Measurements from ENCODE around the gene LRRC4C. TPM values are rescaled to one million over a fixed set of nuclear protein-coding genes. Genes with fewer than 3 reads are reported as not detected.

LRRC4C gene
- total RNA-seq, 4 donors from 2014 or later = 0.19 to 1.1 TPM; not detected in 2

DNA sequence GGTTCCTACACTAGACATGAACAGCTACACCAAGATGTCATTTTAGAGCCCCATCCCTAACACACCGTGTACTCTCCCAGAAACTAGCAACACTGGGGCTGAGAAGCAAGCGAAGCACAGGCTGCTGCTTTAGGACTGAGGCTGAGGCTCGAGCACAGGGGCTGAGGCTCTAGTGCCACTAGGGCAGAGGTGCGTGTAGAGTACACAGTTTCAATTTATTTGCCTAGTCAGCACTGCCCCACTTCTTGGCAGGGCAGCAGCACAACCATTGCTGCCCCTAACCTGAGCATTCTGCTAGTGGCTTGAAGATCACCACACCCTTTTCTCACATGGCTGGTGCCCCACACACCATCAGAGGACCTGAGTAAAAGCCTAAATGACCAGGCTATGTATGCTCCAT is 713.2 kb downstream of the LRRC4C start:
- DNase-seq (ENCODE audit: low spot score in 2 of 2) = peak in 1 of 2 donors; percentile 39
- TF ChIP-seq POLR2A (IDR thresholded peaks at IDR 0.05) = no peak
- TF ChIP-seq, protein P1, sequence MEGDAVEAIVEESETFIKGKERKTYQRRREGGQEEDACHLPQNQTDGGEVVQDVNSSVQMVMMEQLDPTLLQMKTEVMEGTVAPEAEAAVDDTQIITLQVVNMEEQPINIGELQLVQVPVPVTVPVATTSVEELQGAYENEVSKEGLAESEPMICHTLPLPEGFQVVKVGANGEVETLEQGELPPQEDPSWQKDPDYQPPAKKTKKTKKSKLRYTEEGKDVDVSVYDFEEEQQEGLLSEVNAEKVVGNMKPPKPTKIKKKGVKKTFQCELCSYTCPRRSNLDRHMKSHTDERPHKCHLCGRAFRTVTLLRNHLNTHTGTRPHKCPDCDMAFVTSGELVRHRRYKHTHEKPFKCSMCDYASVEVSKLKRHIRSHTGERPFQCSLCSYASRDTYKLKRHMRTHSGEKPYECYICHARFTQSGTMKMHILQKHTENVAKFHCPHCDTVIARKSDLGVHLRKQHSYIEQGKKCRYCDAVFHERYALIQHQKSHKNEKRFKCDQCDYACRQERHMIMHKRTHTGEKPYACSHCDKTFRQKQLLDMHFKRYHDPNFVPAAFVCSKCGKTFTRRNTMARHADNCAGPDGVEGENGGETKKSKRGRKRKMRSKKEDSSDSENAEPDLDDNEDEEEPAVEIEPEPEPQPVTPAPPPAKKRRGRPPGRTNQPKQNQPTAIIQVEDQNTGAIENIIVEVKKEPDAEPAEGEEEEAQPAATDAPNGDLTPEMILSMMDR (IDR thresholded peaks at IDR 0.05) = no peak
- WGBS, 2 donors = 67 to 90% methylated on average over 1 to 4 of the region's 4 CpGs
- intact Hi-C loops (cut with DNase I; ENCODE audit: low total_unique reads) = no loop called here
- H3K4me3 ChIP-seq (ENCODE audit: low read depth, poor library complexity, severe bottlenecking) = no peak overlapping the region

DNA sequence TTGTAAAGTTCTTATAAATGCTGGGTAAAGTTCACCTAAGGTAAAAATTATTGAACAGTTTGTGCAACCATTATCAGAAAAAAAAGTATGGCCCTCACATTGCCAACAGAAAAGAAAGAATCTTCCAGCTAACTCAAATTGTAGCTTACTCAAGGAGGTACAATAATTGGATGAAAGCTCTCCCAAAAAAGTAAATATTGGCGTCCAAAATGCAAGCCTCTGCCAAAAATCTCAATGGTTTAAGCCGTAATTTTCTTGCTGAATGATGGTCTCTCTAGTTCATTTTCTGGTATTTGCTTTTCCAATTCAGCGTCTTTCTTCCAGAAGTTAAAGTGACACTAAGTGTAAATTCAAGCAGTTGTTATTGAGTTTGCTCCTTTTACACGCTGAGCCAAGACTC is 727.3 kb downstream of the LRRC4C start:
- intact Hi-C loops (cut with DNase I; ENCODE audit: low total_unique reads) = no loop called here
- no peak for TF ChIP-seq POLR2A (IDR thresholded peaks at IDR 0.05)
- TF ChIP-seq, protein P1 (IDR thresholded peaks at IDR 0.05) = no peak
- H3K4me3 ChIP-seq (ENCODE audit: low read depth, poor library complexity, severe bottlenecking) = no peak overlapping the region
- no peak for DNase-seq (ENCODE audit: low spot score in 2 of 2)
- 32 to 47% methylated on average over 4 of the region's 4 CpGs for WGBS, 2 donors

DNA sequence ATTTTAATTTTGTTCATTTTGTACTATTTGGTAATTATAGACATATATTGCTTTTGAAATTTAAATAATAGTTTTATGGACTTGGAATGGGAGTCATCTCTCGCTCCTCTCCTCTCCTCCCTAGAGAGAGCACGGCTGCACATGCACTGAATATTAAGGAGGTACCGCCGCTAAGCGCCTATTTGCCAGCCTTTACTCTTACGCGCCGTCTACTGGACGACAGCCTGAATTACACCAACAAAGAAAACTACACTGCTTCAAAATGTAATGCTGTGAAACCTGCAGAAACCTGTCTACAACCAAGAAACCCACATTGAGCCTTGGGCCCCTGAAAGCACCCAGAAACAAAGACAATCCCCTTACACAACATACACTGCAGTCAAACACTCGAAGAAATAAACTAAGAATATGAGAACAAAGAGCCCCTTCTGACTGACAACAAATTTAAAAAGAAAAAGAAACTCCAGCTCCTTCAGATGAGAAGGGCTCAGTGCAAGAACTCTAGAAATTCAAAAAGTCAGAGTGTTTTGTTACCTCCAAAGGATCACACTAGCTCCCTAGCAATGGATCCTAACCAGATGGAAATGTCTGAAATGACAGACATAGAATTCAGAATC is 737.2 kb downstream of the LRRC4C start:
- 37 to 38% methylated on average over 10 of the region's 10 CpGs for WGBS, 2 donors
- no peak overlapping the region for H3K4me3 ChIP-seq (ENCODE audit: low read depth, poor library complexity, severe bottlenecking)
- no peak for TF ChIP-seq POLR2A (IDR thresholded peaks at IDR 0.05)
- TF ChIP-seq, protein P1 (IDR thresholded peaks at IDR 0.05) = no peak
- intact Hi-C loops (cut with DNase I; ENCODE audit: low total_unique reads) = no loop called here
- DNase-seq (ENCODE audit: low spot score in 2 of 2) = no peak

DNA sequence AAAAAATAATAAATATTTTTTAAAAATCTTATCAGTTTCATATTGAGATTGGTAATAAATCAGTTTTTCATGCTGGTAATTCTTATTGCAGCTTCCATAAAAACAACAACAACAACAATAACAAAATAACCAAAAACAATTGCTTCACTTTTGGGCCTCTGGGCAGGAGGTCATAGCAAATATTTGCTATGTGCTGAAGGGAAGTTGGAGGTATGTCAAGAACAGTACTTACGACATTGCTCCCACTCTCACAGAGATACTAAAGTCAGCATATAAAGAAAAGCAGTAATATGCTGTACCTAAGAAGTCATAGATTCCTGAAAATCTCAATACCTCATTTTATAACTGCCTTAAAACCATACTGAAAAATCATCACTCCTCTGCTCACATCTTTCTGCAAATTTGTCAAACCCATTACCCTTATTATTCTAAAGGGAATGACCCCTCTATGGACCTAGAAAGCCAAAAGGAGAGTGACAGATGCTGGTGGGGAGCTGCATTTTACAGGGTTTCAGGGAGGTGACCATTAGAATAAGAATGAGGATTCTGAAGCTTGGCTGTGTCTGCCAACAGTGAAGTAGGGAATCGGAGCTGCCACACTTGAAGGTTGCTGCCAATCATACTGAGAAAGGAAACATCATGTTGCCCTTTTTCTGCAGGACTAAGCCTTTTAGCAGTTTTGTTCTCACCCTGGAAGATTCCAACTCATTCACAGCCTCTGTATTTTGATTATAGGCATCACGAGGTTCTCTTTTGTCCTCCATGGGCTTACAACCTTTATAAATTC is 742.9 kb downstream of the LRRC4C start:
- no peak for DNase-seq (ENCODE audit: low spot score in 2 of 2)
- no peak for TF ChIP-seq POLR2A (IDR thresholded peaks at IDR 0.05)
- TF ChIP-seq, protein P1 (IDR thresholded peaks at IDR 0.05) = no peak
- 59 to 64% methylated on average over 3 of the region's 3 CpGs for WGBS, 2 donors
- intact Hi-C loops (cut with DNase I; ENCODE audit: low total_unique reads) = no loop called here
- H3K4me3 ChIP-seq (ENCODE audit: low read depth, poor library complexity, severe bottlenecking) = no peak overlapping the region

DNA sequence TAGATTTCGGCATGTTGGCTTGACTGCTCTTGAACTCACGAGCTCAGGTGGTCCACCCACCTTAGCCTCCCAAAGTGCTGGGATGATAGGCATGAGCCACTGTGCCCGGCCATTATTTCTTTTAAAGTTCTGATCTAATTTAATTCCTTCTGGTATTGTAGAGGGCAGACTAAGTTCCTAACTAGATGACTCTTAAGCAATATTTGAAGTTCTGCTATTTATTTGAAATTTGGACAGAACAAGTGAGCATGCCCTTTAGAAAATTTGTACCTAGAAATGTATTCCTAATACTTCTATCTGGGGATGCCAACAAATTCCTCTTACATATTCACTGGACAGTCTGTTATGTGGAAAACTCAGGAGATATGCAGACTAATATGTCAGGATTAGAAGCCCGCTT is 746.4 kb downstream of the LRRC4C start:
- DNase-seq (ENCODE audit: low spot score in 2 of 2) = no peak
- intact Hi-C loops (cut with DNase I; ENCODE audit: low total_unique reads) = no loop called here
- H3K4me3 ChIP-seq (ENCODE audit: low read depth, poor library complexity, severe bottlenecking) = no peak overlapping the region
- WGBS, 2 donors = 86 to 87% methylated on average over 4 of the region's 4 CpGs
- TF ChIP-seq, protein P1 (IDR thresholded peaks at IDR 0.05) = no peak
- no peak for TF ChIP-seq POLR2A (IDR thresholded peaks at IDR 0.05)
